Stimulated activated CD8-positive, alpha-beta memory T cell treated with anti-CD3 and anti-CD28 coated beads, Interleukin-7, amount 100 ng/mL, for 1 hour (primary cell): ENCODE measurements around the gene CRACR2B.

Source experiments
- DNase-seq, 2 donors: peaks; one replicate each; pipeline ENCODE4 v3.0.0-alpha.2; 2020; ENCODE audit warnings: low read depth in 2 of 2

CRACR2B gene

DNA sequence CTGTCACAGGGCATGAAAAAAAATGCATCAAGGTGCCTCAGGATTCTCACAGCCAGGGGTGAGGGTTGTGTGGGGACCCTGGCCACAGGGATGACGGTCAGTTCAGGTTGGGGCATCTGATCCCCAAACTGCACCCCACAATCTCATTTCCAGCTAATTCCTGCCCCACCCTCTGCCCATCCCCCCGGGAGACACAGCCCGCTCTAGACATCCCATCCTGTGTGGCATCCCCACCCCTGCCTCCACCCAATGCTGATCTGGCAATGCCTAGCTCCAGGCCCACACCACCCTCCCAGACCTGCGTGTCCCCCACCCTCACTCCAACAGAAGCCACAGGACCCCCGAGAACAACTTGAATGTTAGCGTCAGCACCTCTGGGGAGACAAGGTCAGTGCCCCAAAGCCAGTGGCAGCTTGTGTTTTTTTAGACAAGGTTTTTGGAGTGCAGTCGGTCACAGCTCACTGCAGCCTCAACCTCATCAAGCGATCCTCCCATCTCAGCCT is 40.2 kb downstream of the CRACR2B start:
- DNase-seq = no peak

- no peak for DNase-seq
Observed at GRCh38 chr11:868394-868793, 40.7 kb downstream of the CRACR2B start.

- no peak for DNase-seq
Observed at GRCh38 chr11:868802-869201, 41.1 kb downstream of the CRACR2B start.

DNA sequence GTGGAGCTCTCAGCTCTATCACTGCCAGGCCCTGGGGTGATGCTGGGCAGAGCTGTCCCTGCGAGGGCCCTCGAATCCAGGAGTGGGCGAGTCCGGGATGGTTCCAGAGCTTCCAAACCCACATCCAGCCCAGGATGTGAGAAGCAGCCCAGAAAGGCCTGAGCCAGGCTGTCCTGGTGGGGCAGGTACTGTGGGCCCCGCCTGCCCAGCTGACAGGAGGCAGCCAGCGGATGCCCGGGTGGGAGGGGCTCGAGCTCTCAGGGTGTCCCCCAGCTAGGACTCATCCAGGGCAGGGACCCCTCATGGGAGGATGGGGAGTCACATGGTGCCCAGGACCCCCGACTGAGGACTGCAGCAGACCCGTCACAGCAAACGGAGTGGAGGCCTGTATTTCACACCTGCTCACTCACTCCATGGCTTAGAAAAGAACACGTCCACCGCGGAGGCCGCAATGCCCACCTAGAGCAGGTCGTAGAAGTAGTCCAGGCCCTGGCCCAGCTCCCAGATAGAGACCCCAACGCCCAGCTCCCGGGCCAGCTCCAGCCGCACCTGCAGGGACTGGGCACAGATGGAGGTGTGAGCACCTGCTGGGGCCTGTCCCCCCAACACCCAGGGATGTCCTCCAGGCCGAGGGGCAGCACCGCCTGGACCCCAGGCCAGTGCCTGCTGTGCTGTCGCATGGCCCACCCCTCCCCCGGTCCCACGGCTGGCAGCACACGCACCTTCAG is 41.8 kb downstream of the CRACR2B start:
- DNase-seq = no peak

DNA sequence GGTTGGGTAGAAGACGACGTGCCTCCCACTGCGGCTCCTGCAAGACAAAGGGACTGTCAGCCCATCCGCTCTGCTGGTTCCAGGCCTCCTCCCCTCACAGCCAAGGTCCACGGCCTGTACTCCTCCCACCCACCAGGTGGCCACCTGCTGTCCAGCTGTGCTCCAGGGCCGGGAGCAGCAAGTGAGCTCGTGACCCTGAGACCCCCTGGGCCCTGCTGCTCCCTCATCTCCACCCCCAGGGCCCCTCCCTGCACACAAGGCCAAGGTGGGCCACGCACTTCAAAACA is 42.4 kb downstream of the CRACR2B start:
- no peak for DNase-seq

DNA sequence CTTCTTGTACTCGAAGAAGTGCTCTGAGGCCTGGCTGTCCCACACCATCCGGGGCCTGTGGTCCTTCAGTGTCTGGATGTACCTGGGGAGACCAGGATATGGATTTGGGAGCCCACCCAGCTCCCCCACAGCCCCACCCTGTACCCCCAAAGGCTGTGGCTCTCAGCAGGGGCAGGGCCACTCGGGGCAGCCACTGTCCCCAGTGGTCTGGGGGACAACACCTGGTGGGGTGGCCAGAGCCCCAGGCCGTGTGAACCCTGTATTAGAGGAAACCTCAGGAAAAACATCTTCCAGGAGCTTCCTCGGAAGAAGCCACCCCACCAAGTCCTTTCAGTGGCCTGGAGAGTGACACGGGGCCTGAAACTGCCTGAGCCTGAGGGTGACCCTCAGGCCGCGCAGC is 42.7 kb downstream of the CRACR2B start:
- no peak for DNase-seq

DNA sequence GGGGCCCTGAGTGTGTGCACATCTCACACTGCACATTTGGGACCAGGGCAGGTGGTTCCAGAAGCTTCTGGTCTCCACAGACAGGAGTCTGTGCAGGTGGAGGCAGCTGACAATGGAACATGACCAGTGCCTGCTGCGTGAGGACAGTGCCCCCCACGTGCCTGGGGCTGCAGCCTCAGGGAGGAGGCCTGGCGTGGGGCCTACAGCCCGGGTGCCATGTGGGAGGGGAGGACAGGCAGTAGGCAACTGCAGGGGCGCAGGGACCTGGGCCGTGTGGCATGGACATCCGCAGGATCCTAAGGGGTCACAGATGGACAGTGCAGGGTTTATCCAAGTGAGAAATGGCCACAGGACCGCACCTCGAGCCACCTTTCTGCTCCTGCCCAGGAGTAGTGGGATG is 43.8 kb downstream of the CRACR2B start:
- no peak for DNase-seq

DNA sequence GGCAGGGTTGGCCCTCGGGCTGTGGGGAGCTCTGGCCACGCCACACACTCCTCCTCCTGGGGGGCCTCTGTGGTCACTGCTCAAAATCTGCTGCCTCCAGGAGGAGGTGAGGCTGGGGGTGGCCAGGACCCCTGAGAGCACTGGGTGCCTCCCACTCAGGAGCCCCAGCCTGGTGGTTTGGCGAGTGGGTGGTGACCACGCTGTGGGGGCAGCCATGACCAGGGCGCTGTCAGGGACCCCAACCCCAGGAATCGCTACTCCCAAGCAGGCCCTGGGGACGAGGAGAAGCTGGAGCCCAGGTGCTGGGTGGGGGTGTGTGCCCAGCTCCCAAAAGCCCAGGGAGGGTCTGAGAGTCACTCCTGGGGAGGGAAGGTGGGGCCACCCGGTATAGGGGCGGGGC is 45.1 kb downstream of the CRACR2B start:
- DNase-seq = no peak

DNA sequence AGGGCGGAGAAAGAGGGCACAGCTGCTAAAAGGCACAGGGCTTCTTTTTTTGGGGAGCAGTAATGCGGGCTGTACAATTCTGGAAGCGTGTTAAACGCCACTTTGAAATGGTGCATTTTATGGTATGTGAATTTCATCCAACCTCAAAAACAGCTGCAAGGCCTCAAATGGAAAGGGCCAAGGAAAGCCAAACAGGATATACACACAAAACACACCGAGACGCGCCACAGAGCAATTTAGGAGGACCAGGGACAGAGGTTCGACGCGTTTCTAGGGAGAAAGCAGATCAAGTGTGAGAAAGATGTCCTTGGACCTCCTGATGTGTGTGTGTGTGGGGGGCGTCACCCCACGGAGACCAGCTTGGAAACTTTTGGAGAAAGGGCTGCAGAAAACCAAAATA is 46.0 kb downstream of the CRACR2B start:
- no peak for DNase-seq

GRCh38 chr11:875203-875602 is 47.5 kb downstream of the CRACR2B start:
- no peak for DNase-seq

DNA sequence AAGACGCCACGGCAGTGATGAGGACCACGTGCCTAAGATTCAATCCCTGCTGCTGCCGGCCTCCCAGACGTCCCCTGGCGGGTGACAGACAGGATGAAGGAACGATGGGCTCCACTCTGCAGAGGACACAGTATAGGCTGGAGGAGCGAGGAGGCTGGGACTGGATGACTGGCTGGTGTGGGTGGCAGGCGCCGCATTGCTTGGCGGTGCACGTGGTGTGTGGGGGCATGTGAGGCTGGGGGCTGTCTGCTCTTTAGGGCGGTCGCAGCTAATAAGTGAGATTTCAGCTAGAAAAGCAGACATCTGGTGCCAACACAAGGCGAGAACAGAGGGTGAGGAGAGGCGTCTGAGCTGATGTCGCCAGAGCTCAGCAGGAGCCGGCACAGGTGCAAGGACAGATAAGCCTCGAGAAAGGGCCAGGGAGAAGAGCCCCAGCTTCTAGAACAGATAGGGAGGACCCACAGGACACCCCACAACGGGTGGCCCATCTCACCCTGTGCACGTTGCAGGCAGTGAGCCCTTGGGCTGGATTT is 48.1 kb downstream of the CRACR2B start:
- no peak for DNase-seq

GRCh38 chr11:876545-876944 is 48.8 kb downstream of the CRACR2B start:
- DNase-seq = no peak

DNA sequence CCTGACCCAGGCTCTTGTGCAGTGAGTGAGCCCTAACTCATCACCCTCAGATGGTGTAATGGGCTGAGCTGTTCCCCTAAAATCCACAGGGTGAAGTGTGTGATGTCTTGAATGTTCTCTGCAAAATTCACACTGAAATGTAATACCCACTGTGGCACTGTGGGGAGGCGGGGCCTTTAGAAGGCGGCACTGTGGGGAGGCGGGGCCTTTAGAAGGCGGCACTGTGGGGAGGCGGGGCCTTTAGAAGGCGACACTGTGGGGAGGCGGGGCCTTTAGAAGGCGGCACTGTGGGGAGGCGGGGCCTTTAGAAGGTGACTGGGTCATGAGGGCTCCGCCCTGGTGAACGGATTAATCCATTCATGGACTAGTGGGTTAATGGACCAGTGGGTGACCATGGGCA is 49.8 kb downstream of the CRACR2B start:
- no peak for DNase-seq

DNA sequence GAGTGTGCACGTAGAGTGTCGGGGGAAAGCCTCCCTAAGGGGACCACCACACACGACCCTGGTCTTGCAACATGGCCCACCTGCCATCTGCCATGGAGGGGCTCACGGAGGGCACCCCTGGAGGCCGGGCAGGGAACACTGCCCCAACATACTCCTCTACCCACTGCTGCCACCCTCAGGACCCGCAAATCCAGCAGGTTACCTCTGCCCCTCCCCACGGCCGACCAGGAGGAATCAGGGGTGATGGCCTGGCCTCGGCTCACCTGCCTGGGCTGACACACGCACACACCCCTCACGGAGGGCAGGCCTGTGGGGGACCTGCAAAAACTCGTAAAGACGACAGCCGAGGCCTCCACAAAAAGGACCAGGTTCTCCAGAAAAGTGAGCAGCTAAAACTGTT is 52.7 kb downstream of the CRACR2B start:
- no peak for DNase-seq
